Adrenal gland (tissue), 12 donors: ENCODE measurements around the gene BCAS3. TPM values are rescaled to one million over a fixed set of nuclear protein-coding genes. Genes with fewer than 3 reads are reported as not detected.
"Not testable (repeated sequence)": the region's sequence is repeated elsewhere in the genome, so short reads cannot be mapped to it uniquely, and the experiment has no call there.

Source experiments
- DNase-seq, 7 donors: peaks; one replicate each; pipeline ENCODE4 v3.0.0-alpha.2; 2019 to 2020
- H3K27ac ChIP-seq, 5 donors: fragments of 200-600 bp; sonication (generic) in 4 of 5; 1 replicate in 3 of 5; 2 replicates in 2 of 5; pipeline versions ENCODE4 v1.5.1 to v1.8.0; 2016 to 2020; ENCODE audit warnings: mild to moderate bottlenecking in 1 of 5
- H3K27me3 ChIP-seq: fragments of 200-600 bp; 2 replicates; pipeline ENCODE4 v1.8.0; 2021
- H3K36me3 ChIP-seq, 2 donors: fragments of 200-600 bp; replicated peaks in 1 of 2; 1 replicate in 1 of 2; 2 replicates in 1 of 2; pipeline versions ENCODE4 v1.5.1 to v1.8.0; 2018 to 2022
- H3K4me1 ChIP-seq, 2 donors: fragments of 200-600 bp; replicated peaks in 1 of 2; 1 replicate in 1 of 2; 2 replicates in 1 of 2; pipeline versions ENCODE4 v1.5.1 to v1.8.0; 2018 to 2021
- H3K4me3 ChIP-seq, 4 donors: fragments of 200-600 bp; sonication (generic) in 3 of 4; one replicate each; pipeline ENCODE4 v1.5.1; 2016 to 2018
- H3K9me3 ChIP-seq, 3 donors: fragments of 200-600 bp; sonication (generic) in 1 of 3; replicated peaks in 1 of 3; 1 replicate in 2 of 3; 2 replicates in 1 of 3; pipeline versions ENCODE4 v1.5.1 to v1.8.0; 2016 to 2021
- POLR2A ChIP-seq, 2 donors: fragments of 450-650 bp; IDR thresholded peaks; one replicate each; pipeline ENCODE4 v1.6.1; 2017; ENCODE audit warnings: antibody characterized with exemption in 2 of 2, mild to moderate bottlenecking in 2 of 2, moderate library complexity in 1 of 2
- WGBS, 4 donors: extraction: QIAGEN DNeasy Blood & Tissue Kit in 2 of 4; methylation state at CpG; one replicate each; pipeline versions ENCODE4 v1.1.5 to v1.1.7; 2013 to 2017; 5-methylcytosine and 5-hydroxymethylcytosine counted together
- intact Hi-C, 2 donors: fragments of 100-400 bp; cut with DNase I; formaldehyde crosslinking; loops; one replicate each; pipeline versions ENCODE4 v1.14.1 to v1.15.0; 2022 to 2023
- polyA plus RNA-seq, 3 donors: library from polyadenylated mRNA; stranded (reverse); fragments of 200-250 nt in 2 of 3; fragments of 350-450 nt in 1 of 3; fragmentation: Illumina TruSeq in 1 of 3; extraction: RNeasy Lipid Tissue Mini Kit (QIAGEN cat#74804) in 1 of 3; gene quantifications; one replicate each; pipeline ENCODE4 v1.2.3, GENCODE V29; 2013 to 2014
- total RNA-seq, 9 donors: library from RNA; depleted of rRNA in 4 of 9; stranded (reverse); fragments of >200 nt in 4 of 9; fragments of 120-200 nt in 1 of 9; fragmentation: NEBNext Ultra II Directional in 1 of 9; extraction: Animal tissue kit (Norgen Biotek cat#: 25700) in 1 of 9; gene quantifications; one replicate each; pipeline versions ENCODE4 v1.1.0 to v1.2.4, GENCODE V29; 2013 to 2023
- TF ChIP-seq, protein P1 (sequence below), 6 experiments: fragments of 450-650 bp in 4 of 6; fragments of 200-600 bp in 2 of 6; sonication (generic) in 1 of 6; IDR thresholded peaks; 1 replicate in 5 of 6; 2 replicates in 1 of 6; pipeline versions ENCODE4 v1.5.1 to v1.8.0; 2016 to 2021; ENCODE audit warnings: antibody characterized with exemption in 6 of 6, mild to moderate bottlenecking in 2 of 6, moderate library complexity in 1 of 6
- donor health status: healthy with polysubstance abuse.
- donor health status: Bipolar disorder and iron deficiency.
- donor health status: DM: yes; HTN: yes; CAD: no.
- donor health status: DM: no; HTN: no; CAD: no.
- donor health status: DM: no; HTN: no; CAD: no.
- donor health status: DM: yes; HTN: yes; CAD: no.

BCAS3 gene
- total and polyA plus RNA-seq, 12 donors, result 9.4 to 105 (median 29.0) TPM

DNA sequence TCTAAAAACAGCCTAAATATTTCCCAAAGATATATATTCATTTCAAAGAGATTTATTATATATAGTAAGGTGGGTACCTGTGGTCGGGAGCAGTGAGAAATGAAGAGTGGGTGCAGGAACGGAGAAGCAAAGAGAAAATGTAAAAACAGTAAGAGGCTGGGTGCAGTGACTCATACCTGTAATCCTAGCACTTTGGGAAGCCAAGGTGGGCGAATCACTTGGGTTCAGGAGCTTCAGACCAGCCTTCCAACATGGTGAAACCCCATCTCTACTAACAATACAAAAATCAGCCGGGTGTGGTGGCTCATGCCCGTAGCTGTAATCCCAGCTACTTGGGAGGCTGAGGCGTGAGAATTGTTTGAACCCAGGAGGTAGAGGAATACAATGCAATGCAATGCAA, 257.1 kb downstream of the BCAS3 start:
- Histone ChIP-seq H3K4me3 (no peak overlapping the region), H3K36me3 (no peaks in the 10 kb centered on the region), H3K27ac (no peak overlapping the region), H3K9me3 (no peaks in the 10 kb centered on the region), H3K4me1 (no peaks in the 10 kb centered on the region), H3K27me3 (no peaks in the 10 kb centered on the region)
- no peak for TF ChIP-seq POLR2A (IDR thresholded peaks at IDR 0.05)
- TF ChIP-seq, protein P1, sequence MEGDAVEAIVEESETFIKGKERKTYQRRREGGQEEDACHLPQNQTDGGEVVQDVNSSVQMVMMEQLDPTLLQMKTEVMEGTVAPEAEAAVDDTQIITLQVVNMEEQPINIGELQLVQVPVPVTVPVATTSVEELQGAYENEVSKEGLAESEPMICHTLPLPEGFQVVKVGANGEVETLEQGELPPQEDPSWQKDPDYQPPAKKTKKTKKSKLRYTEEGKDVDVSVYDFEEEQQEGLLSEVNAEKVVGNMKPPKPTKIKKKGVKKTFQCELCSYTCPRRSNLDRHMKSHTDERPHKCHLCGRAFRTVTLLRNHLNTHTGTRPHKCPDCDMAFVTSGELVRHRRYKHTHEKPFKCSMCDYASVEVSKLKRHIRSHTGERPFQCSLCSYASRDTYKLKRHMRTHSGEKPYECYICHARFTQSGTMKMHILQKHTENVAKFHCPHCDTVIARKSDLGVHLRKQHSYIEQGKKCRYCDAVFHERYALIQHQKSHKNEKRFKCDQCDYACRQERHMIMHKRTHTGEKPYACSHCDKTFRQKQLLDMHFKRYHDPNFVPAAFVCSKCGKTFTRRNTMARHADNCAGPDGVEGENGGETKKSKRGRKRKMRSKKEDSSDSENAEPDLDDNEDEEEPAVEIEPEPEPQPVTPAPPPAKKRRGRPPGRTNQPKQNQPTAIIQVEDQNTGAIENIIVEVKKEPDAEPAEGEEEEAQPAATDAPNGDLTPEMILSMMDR (IDR thresholded peaks at IDR 0.05), result no peak
- 95 to 98% (median 96%) methylated on average over 6 of the region's 6 CpGs for WGBS, 4 donors
- intact Hi-C loops, result no loop called here
- DNase-seq, result no peak

DNA sequence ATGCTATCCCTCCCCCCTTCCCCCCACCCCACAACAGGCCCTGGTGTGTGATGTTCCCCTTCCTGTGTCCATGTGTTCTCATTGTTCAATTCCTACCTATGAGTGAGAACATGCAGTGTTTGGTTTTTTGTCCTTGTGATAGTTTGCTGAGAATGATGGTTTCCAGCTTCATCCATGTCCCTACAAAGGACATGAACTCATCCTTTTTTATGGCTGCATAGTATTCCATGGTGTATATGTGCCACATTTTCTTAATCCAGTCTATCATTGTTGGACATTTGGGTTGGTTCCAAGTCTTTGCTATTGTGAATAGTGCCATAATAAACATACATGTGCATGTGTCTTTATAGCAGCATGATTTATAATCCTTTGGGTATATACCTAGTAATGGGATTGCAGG, 258.3 kb downstream of the BCAS3 start:
- intact Hi-C loops, H3K4me3 ChIP-seq, DNase-seq, H3K4me1 ChIP-seq, H3K9me3 ChIP-seq, H3K27ac ChIP-seq, H3K27me3 ChIP-seq, H3K36me3 ChIP-seq: not testable (repeated sequence)

DNA sequence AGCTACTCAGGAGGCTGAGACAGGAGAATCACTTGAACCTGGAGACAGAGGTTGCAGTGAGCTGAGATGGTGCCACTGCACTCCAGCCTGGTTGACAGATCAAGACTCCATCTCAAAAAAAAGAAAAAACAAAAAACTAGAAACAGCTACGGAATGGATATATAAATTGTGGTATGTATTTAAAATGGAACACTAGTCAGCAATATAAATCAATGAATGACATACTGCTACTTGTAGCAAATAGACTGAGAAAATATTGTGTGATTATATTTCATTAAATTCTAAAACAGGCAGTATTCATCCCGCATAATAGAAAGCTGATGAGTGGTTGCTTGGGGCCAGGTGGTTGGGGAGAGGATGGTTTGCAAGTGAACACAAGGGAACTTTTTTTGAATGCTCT, 261.7 kb downstream of the BCAS3 start:
- WGBS, 4 donors, result 91 to 97% (median 93%) methylated on average over 2 of the region's 2 CpGs
- H3K9me3 ChIP-seq, result no peaks in the 10 kb centered on the region
- peaks cover 0 to 7% of the 10 kb centered on the region in 2 donors for H3K4me1 ChIP-seq
- H3K27me3 ChIP-seq, result no peaks in the 10 kb centered on the region
- H3K27ac ChIP-seq, result no peak overlapping the region
- intact Hi-C loops, result no loop called here
- no peak for DNase-seq
- no peak for TF ChIP-seq POLR2A (IDR thresholded peaks at IDR 0.05)
- TF ChIP-seq, protein P1 (IDR thresholded peaks at IDR 0.05), result no peak
- no peak overlapping the region for H3K4me3 ChIP-seq
- H3K36me3 ChIP-seq, result no peaks in the 10 kb centered on the region

DNA sequence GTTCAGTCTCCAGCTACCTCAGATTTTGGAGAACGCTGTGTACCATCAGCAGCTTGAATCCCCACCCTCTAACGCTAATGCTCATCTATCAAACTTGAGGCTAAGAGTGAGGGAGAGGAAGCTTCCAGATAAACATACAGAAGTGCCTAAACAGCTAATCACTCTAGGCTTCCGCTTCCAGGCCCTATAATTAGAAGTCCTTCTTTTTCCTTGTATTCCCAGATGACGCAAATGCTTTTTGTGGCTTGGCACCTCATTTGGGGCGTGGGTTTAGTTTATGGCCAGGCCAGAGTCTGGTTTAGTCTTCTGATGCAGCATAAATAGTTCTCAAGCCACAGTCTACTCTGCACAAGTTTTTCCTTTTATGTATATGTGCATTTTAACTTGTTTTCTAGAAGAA, 263.4 kb downstream of the BCAS3 start:
- Histone ChIP-seq H3K4me3 (no peak overlapping the region), H3K4me1 (peaks cover 0 to 7% of the 10 kb centered on the region in 2 donors), H3K27me3 (no peaks in the 10 kb centered on the region), H3K9me3 (no peaks in the 10 kb centered on the region), H3K36me3 (no peaks in the 10 kb centered on the region), H3K27ac (peak overlapping the region in 2 of 5 donors; percentile 20 to 53)
- intact Hi-C loops, result no loop called here
- DNase-seq, result peak; percentile 26 to 79 (median 40)
- TF ChIP-seq, protein P1 (IDR thresholded peaks at IDR 0.05), result no peak
- no peak for TF ChIP-seq POLR2A (IDR thresholded peaks at IDR 0.05)
- 51 to 69% (median 59%) methylated on average over 5 of the region's 5 CpGs for WGBS, 4 donors

DNA sequence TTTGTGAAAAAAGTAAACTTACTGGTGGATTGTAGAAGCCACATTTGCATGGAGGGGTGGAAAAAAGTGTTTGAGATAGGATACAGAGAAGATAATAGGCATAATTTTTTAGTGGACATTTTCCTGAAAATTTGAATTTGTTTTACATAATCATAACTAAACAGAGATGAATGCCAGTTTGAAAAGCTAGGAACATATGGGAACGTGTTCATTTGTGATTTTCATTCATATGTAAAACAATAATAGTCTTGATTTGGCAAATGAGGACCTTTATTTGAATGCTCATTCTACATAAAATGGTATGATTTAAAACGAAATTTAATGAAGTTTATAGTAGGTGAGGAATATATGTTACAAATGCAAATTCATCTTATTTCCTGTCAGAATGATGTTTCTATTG, 263.9 kb downstream of the BCAS3 start:
- Histone ChIP-seq H3K27ac (peak overlapping the region in 1 of 5 donors; percentile 20), H3K36me3 (no peaks in the 10 kb centered on the region), H3K27me3 (no peaks in the 10 kb centered on the region), H3K4me1 (peaks cover 0 to 7% of the 10 kb centered on the region in 2 donors), H3K9me3 (no peaks in the 10 kb centered on the region), H3K4me3 (no peak overlapping the region)
- intact Hi-C loops, result no loop called here
- TF ChIP-seq, protein P1 (IDR thresholded peaks at IDR 0.05), result no peak
- TF ChIP-seq POLR2A (IDR thresholded peaks at IDR 0.05), result no peak
- no peak for DNase-seq
- WGBS, 4 donors, result 58 to 70% (median 62%) methylated on average over 2 of the region's 2 CpGs
